Activated T-helper 1 cell treated with anti-CD3 and anti-CD28 coated beads, Interleukin-12 subunit alpha, Interleukin-12 subunit beta, Interleukin-2, Interleukin-4 antibody, amounts not matched to agents 30 ng/mL and 10 ng/mL and 1 ng/mL, durations not matched to agents 14 hours and 24 hours and 36 hours (primary cell): Measurements from ENCODE around the gene PDPK1. TPM values are rescaled to one million over a fixed set of nuclear protein-coding genes. Genes with fewer than 3 reads are reported as not detected.
"Not testable (repeated sequence)": the region's sequence is repeated elsewhere in the genome, so short reads cannot be mapped to it uniquely, and the experiment has no call there.

ENCODE experiments used
- DNase-seq: peaks from one replicate; pipeline ENCODE4 v3.0.0; 2021; ENCODE audit warnings: low spot score
- H3K27ac Mint-ChIP-seq: one replicate; pipeline ENCODE4 v1.8.0; 2021; ENCODE audit warnings: mild to moderate bottlenecking, mixed read lengths
- H3K27me3 Mint-ChIP-seq: one replicate; pipeline ENCODE4 v1.8.0; 2022; ENCODE audit warnings: mild to moderate bottlenecking, moderate library complexity, mixed read lengths; ENCODE audit not compliant: insufficient read depth
- H3K36me3 Mint-ChIP-seq: one replicate; pipeline ENCODE4 v1.8.0; 2021; ENCODE audit warnings: low read depth, mixed read lengths
- H3K4me1 Mint-ChIP-seq: one replicate; pipeline ENCODE4 v1.8.0; 2021; ENCODE audit warnings: low read depth, mixed read lengths
- H3K4me3 Mint-ChIP-seq: one replicate; pipeline ENCODE4 v1.8.0; 2021; ENCODE audit warnings: mild to moderate bottlenecking, moderate library complexity, mixed read lengths
- H3K9me3 Mint-ChIP-seq: one replicate; pipeline ENCODE4 v1.8.0; 2021; ENCODE audit warnings: mixed read lengths
- intact Hi-C: fragments of 100-400 bp; cut with micrococcal nuclease; formaldehyde crosslinking; loops from one replicate; pipeline ENCODE4 v1.15.1; 2024
- total RNA-seq: library from RNA; stranded (reverse); gene quantifications from 2 replicates; pipeline ENCODE4 v1.2.3, GENCODE V29; 2022

Gene PDPK1
- total RNA-seq, 1 donor from 2014 or later, result 50.8 TPM

GRCh38 chr16:2531696-2532493, 5.9 kb upstream of the PDPK1 start:
- no peaks in the 10 kb centered on the region for H3K27me3 Mint-ChIP-seq

DNA sequence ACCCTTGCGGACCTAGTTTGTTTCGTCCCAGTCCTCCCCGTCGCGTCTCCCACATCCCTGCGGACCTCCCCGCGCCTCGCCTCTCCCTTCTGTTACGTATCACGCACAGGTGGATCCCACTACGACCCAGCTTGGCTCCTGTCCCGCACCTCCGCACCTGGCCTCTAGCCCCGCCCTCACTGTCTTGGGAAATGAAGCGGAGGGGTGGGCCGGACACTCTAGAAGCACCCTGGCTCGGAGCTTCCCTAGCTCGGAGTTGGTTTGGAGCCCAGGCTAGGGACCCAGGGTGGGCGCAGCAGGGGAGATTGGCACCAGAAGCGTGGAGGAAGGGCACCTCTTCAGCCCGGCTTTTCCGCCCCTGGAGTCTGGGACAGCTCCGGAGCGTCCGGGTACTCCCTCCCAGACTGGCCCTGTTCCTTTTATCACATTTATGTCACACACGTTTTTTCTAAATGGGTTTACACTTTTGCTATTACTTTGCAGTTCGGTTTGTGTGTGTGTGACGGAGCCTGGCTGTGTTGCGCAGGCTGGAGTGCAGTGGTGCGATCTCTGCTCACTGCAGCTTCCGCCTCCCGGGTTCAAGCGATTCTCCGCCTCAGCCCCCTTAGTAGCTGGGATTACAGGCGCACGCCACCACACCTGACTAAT, 5.2 kb upstream of the PDPK1 start:
- peak overlapping the region; percentile 100 for H3K4me3 Mint-ChIP-seq
- no peaks in the 10 kb centered on the region for H3K9me3 Mint-ChIP-seq
- H3K27ac Mint-ChIP-seq, result peak overlapping the region; percentile 100
- H3K4me1 Mint-ChIP-seq, result peaks cover 13% of the 10 kb centered on the region
- H3K36me3 Mint-ChIP-seq, result peaks cover 2% of the 10 kb centered on the region
- no peaks in the 10 kb centered on the region for H3K27me3 Mint-ChIP-seq
- intact Hi-C loops, result loop anchor here (1.0 to 10.0 kb wide), 7 partner anchors 12 to 920 kb away; partner anchors contain the start of genes AMDHD2, CCNF, CRAMP1 and IFT140
- DNase-seq, result peak; percentile 54

More at GRCh38 chr16:2531696-2532493, 5.9 kb upstream of the PDPK1 start:
- peak; percentile 97 for DNase-seq
- peak overlapping the region; percentile 100 for H3K4me3 Mint-ChIP-seq
- H3K36me3 Mint-ChIP-seq, result peaks cover 2% of the 10 kb centered on the region
- peaks cover 9% of the 10 kb centered on the region for H3K4me1 Mint-ChIP-seq
- peak overlapping the region; percentile 100 for H3K27ac Mint-ChIP-seq
- intact Hi-C loops, result loop anchor here (1.0 to 10.0 kb wide), 7 partner anchors 12 to 919 kb away; partner anchors contain the start of genes AMDHD2, CCNF, CRAMP1 and IFT140
- H3K9me3 Mint-ChIP-seq, result no peaks in the 10 kb centered on the region

DNA sequence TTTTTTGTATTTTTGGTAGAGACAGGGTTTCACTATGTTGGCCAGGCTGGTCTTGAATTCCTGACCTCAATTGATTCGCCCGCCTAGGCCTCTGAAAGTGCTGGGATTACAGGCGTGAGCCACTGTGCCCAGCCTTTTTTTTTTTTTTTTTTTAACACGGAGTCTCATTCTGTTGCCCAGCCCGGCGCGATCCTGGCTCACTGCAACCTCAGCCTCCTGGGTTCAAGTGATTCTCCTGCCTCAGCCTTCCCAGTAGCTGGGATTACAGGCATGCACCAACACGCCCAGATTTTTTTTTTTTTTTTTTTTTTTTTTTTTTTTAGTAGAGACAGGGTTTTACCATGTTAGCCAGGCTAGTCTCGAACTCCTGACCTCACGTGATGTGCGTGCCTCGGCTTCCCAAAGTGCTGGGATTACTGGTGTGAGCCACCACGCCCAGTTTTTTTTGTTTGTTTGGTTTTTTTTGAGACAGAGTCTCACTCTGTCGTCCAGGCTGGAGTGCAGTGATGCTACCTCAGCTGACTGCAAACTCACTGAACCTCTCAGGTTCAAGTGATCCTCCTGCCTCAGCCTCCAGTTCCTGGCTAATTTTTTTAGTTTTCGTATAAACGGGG, 4.6 kb upstream of the PDPK1 start:
- DNase-seq, H3K9me3 Mint-ChIP-seq, H3K36me3 Mint-ChIP-seq, H3K27me3 Mint-ChIP-seq: not testable (repeated sequence)
- Mint-ChIP-seq H3K4me1 (peaks cover 13% of the 10 kb centered on the region), H3K27ac (peak overlapping the region; percentile 100), H3K4me3 (peak overlapping the region; percentile 100)
- intact Hi-C loops, result loop anchor here (2.0 to 10.0 kb wide), 5 partner anchors 58 to 920 kb away; partner anchors contain the start of genes CRAMP1, IFT140, NUBP2 and RNPS1

DNA sequence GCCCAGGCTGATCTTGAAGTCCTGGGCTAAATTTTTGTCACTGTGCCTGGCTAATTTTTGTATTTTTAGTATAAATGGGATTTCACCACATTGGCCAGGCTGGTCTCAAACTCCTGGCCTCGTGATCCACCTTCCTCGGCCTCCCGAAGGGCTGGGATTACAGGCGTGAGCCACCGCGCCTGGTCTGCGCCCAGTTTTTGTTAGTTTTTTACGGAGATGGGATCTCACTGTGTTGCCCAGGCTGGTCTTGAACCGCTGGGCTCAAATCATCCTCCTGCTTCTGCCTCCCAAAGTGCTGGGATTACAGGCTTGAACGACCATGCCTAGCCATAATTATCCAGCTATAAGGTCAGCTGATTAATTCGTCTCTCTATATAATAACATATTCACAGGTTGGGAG, 3.9 kb upstream of the PDPK1 start:
- no peak for DNase-seq
- intact Hi-C loops, result loop anchor here (2.0 to 10.0 kb wide), 5 partner anchors 59 to 921 kb away; partner anchors contain the start of genes CRAMP1, IFT140, NUBP2 and RNPS1
- H3K9me3 Mint-ChIP-seq, result no peaks in the 10 kb centered on the region
- no peaks in the 10 kb centered on the region for H3K27me3 Mint-ChIP-seq
- H3K27ac Mint-ChIP-seq, result peak overlapping the region; percentile 66
- peaks cover 4% of the 10 kb centered on the region for H3K36me3 Mint-ChIP-seq
- peaks cover 18% of the 10 kb centered on the region for H3K4me1 Mint-ChIP-seq
- H3K4me3 Mint-ChIP-seq, result peak overlapping the region; percentile 73

- H3K27me3 Mint-ChIP-seq, H3K9me3 Mint-ChIP-seq, DNase-seq, H3K36me3 Mint-ChIP-seq: not testable (repeated sequence)
- intact Hi-C loops, result loop anchor here (5.0 to 10.0 kb wide), 3 partner anchors 267 to 870 kb away; partner anchors contain the start of genes NUBP2, RNPS1, SPSB3 and ZNF174
- peak overlapping the region; percentile 73 for H3K4me3 Mint-ChIP-seq
- H3K27ac Mint-ChIP-seq, result peak overlapping the region; percentile 66
- H3K4me1 Mint-ChIP-seq, result peaks cover 21% of the 10 kb centered on the region
These were observed 3.5 kb upstream of the PDPK1 start for GRCh38 chr16:2534335-2534734.

GRCh38 chr16:2535625-2536013, 2.2 kb upstream of the PDPK1 start:
- H3K4me3 Mint-ChIP-seq, result no peak overlapping the region
- H3K36me3 Mint-ChIP-seq, result peaks cover 4% of the 10 kb centered on the region
- H3K27me3 Mint-ChIP-seq, result no peaks in the 10 kb centered on the region
- no peak for DNase-seq
- H3K4me1 Mint-ChIP-seq, result peaks cover 33% of the 10 kb centered on the region
- H3K9me3 Mint-ChIP-seq, result no peaks in the 10 kb centered on the region
- intact Hi-C loops, result loop anchor here (2.0 to 10.0 kb wide), 4 partner anchors 23 to 869 kb away; partner anchors contain the start of genes ATP6V0C, NUBP2, SPSB3 and ZNF174
- no peak overlapping the region for H3K27ac Mint-ChIP-seq

- DNase-seq, H3K36me3 Mint-ChIP-seq, H3K9me3 Mint-ChIP-seq, H3K27me3 Mint-ChIP-seq: not testable (repeated sequence)
- H3K4me1 Mint-ChIP-seq, result peaks cover 33% of the 10 kb centered on the region
- H3K27ac Mint-ChIP-seq, result peak overlapping the region; percentile 41
- intact Hi-C loops, result loop anchor here (10.0 kb wide), 2 partner anchors 755 to 865 kb away; partner anchors contain the start of genes NUBP2, SPSB3, ZNF174 and ZSCAN32
- peak overlapping the region; percentile 88 for H3K4me3 Mint-ChIP-seq
These were observed 1.5 kb downstream of the PDPK1 start for GRCh38 chr16:2539192-2539844.

DNA sequence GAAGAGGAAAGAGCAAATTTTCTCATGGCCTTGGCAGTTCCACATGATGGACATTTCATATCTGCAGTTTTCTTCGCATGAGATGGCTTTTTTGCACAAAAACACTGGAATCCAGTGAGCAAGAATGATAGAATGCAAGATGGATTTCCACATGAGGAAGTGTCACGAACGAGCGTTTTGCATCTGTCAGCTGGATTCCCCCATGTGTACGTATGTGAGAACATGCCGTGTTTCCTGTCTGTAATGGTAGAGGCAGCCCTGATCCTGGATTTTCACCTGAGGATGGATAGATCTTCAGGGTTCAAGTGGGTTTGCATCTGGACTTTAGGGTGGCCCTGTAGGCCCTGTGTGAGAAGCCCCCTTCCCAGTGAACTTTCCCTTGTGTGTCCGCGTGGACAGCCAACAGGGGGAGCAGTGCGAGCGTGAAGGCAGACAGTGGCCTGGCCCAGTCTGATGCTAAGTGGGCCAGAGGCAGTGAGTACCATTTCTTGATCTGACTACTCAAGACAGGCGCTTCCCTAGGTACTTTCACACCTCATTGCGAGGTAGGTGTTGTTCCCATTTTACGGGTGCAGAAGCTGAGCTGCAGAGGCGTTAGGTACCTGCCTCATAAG, 2.1 kb downstream of the PDPK1 start:
- Mint-ChIP-seq H3K4me3 (peak overlapping the region; percentile 88), H3K4me1 (peaks cover 33% of the 10 kb centered on the region)
- H3K27ac Mint-ChIP-seq, H3K27me3 Mint-ChIP-seq, H3K9me3 Mint-ChIP-seq, DNase-seq, H3K36me3 Mint-ChIP-seq: not testable (repeated sequence)
- intact Hi-C loops, result loop anchor here (10.0 kb wide), 2 partner anchors 755 to 865 kb away; partner anchors contain the start of genes NUBP2, SPSB3, ZNF174 and ZSCAN32

DNA sequence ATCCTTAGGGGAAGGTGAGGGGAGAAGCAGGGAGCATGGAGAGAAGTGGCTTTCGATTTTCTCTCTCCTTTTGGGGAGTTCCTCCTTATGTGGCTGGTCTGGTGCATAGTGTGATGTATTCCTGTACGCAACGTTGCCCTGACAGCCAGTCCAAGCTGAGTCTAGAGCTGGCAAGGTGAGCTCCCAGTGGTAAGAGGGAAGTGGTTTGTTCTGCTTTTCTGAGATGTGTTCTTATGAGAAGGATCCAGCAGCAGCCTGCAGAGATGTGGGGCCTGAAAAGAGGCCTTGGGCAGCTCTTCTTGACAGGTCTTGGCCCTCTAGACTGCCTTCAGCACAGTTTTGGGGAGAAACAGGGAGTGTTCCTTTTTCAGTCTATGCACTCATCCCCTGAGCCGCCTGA, 3.1 kb downstream of the PDPK1 start:
- intact Hi-C loops, H3K27me3 Mint-ChIP-seq, H3K9me3 Mint-ChIP-seq, H3K4me3 Mint-ChIP-seq, DNase-seq: not testable (repeated sequence)
- Mint-ChIP-seq H3K4me1 (peaks cover 33% of the 10 kb centered on the region), H3K27ac (peak overlapping the region; percentile 76), H3K36me3 (peaks cover 11% of the 10 kb centered on the region)

- H3K27ac Mint-ChIP-seq, H3K27me3 Mint-ChIP-seq, H3K9me3 Mint-ChIP-seq, DNase-seq, intact Hi-C loops, H3K4me3 Mint-ChIP-seq: not testable (repeated sequence)
- H3K4me1 Mint-ChIP-seq, result peaks cover 33% of the 10 kb centered on the region
- peaks cover 11% of the 10 kb centered on the region for H3K36me3 Mint-ChIP-seq
These were observed 3.6 kb downstream of the PDPK1 start for GRCh38 chr16:2541409-2541808.

DNA sequence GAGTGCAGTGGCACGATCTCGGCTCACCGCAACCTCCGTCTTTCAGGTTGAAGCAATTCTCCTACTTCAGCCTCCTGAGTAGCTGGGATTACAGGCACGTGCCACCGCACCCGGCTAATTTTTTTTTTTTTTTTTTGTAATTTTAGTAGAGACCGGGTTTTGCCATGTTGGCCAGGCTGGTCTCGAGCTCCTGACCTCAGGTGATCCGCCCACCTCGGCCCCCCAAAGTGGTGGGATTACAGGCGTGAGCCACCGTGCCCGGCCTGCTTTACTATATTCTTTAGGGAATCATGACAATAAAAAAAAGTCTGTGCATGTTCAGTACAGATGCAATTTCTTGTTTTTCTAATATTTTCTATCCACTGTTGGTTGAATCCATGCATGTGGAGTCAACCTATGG, 6.0 kb downstream of the PDPK1 start:
- H3K9me3 Mint-ChIP-seq, H3K36me3 Mint-ChIP-seq, H3K4me3 Mint-ChIP-seq, DNase-seq, H3K27me3 Mint-ChIP-seq, intact Hi-C loops, H3K27ac Mint-ChIP-seq: not testable (repeated sequence)
- H3K4me1 Mint-ChIP-seq, result peaks cover 25% of the 10 kb centered on the region
